Activated CD4-positive, CD25-positive, alpha-beta regulatory T cell (primary cell): Measurements from ENCODE around the gene COTL1.
"Not testable (repeated sequence)": the region's sequence is repeated elsewhere in the genome, so short reads cannot be mapped to it uniquely, and the experiment has no call there.

Experiments used
- DNase-seq, 4 experiments: peaks; one replicate each; lab custom pipeline; 2025; lab: John Stamatoyannopoulos, UW

The COTL1 gene

GRCh38 chr16:84569382-84569987 is 48.4 kb downstream of the COTL1 start:
- no peak for DNase-seq

GRCh38 chr16:84568066-84568465 is 49.8 kb downstream of the COTL1 start:
- DNase-seq: no peak

- DNase-seq: no peak
These were observed 50.5 kb downstream of the COTL1 start for GRCh38 chr16:84567286-84567962.

- no peak for DNase-seq
These were observed 51.2 kb downstream of the COTL1 start for GRCh38 chr16:84566545-84567257.

- DNase-seq: no peak
These were observed 52.0 kb downstream of the COTL1 start for GRCh38 chr16:84565669-84566495.

GRCh38 chr16:84563786-84564420 is 54.0 kb downstream of the COTL1 start:
- no peak for DNase-seq

GRCh38 chr16:84563064-84563715 is 54.7 kb downstream of the COTL1 start:
- DNase-seq: no peak

- no peak for DNase-seq
These were observed 55.6 kb downstream of the COTL1 start for GRCh38 chr16:84562174-84562815.

- no peak for DNase-seq
These were observed 56.6 kb downstream of the COTL1 start for GRCh38 chr16:84561291-84561690.

GRCh38 chr16:84560269-84560668 is 57.6 kb downstream of the COTL1 start:
- DNase-seq: no peak

GRCh38 chr16:84559311-84559932 is 58.5 kb downstream of the COTL1 start:
- DNase-seq: no peak

GRCh38 chr16:84558850-84559249 is 59.0 kb downstream of the COTL1 start:
- DNase-seq: not testable (repeated sequence)

- no peak for DNase-seq
These were observed 60.4 kb downstream of the COTL1 start for GRCh38 chr16:84557504-84557903.

- no peak for DNase-seq
These were observed 60.8 kb downstream of the COTL1 start for GRCh38 chr16:84557059-84557458.

GRCh38 chr16:84555418-84556196 is 62.3 kb downstream of the COTL1 start:
- no peak for DNase-seq

GRCh38 chr16:84554627-84555328 is 63.1 kb downstream of the COTL1 start:
- DNase-seq: no peak

- DNase-seq: peak in 2 of 4 experiments; percentile 16 to 22
These were observed 63.9 kb downstream of the COTL1 start for GRCh38 chr16:84553873-84554399.

GRCh38 chr16:84552135-84552534 is 65.7 kb downstream of the COTL1 start:
- no peak for DNase-seq

- no peak for DNase-seq
These were observed 67.8 kb downstream of the COTL1 start for GRCh38 chr16:84550096-84550495.
